Measurements from ENCODE around the gene SNED1.

Gene SNED1

GRCh38 chr2:241033336-241033987, 35.0 kb downstream of the SNED1 start:
- no peaks in the 10 kb centered on the region for H3K9me3 ChIP-seq (ENCODE audit: control insufficient read depth, insufficient read depth, low read length)
- peaks cover 3% of the 10 kb centered on the region for H3K4me1 ChIP-seq (ENCODE audit: control insufficient read depth, insufficient read depth, low read length)
- no peak overlapping the region for H3K9ac ChIP-seq (ENCODE audit: low read depth, low read length)
- no peaks in the 10 kb centered on the region for H3K36me3 ChIP-seq (ENCODE audit: control insufficient read depth, insufficient read depth, low read length)
- H3K27me3 ChIP-seq (ENCODE audit: control insufficient read depth, insufficient read depth, low read length), result peaks cover 11% of the 10 kb centered on the region
- no peak overlapping the region for H3K4me3 ChIP-seq (ENCODE audit: low read depth, low read length)

- H3K4me3 ChIP-seq (ENCODE audit: low read depth, low read length), result no peak overlapping the region
- H3K4me1 ChIP-seq (ENCODE audit: control insufficient read depth, insufficient read depth, low read length), result peaks cover 3% of the 10 kb centered on the region
- H3K36me3 ChIP-seq (ENCODE audit: control insufficient read depth, insufficient read depth, low read length), result no peaks in the 10 kb centered on the region
Measured at GRCh38 chr2:241033994-241034393, 35.6 kb downstream of the SNED1 start.

DNA sequence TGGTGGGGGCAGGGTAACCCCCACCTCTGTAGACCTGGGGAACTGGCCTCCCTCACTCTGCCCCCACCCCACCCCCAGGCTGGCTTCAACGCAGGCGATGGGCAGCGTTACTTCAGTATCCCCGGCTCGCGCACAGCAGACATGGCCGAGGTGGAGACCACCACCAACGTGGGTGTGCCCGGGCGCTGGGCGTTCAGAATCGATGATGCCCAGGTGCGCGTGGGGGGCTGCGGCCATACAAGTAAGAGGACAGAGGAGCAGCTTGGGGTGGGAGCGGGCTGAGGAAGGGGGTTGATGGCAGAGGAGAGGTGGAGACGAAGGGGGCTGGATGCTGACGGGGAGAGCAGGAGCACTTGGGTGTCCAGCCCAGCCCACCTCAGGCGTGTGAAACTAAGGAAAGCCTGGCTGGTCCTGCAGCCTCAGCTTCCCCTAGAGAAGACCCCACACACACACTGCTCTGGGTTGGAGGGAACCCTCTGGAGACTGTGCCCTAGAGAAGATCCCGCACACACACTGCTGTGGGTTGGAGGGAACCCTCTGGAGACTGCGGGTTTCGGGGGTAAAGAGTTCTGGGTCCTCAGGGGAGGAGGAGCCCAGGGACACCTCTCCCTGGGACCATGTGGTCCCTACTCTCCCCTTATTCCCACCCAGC, 36.2 kb downstream of the SNED1 start:
- Histone ChIP-seq H3K36me3 (ENCODE audit: control insufficient read depth, insufficient read depth, low read length) (no peaks in the 10 kb centered on the region), H3K4me3 (ENCODE audit: low read depth, low read length) (no peak overlapping the region), H3K9me3 (ENCODE audit: control insufficient read depth, insufficient read depth, low read length) (no peaks in the 10 kb centered on the region), H3K27me3 (ENCODE audit: control insufficient read depth, insufficient read depth, low read length) (peaks cover 11% of the 10 kb centered on the region), H3K4me1 (ENCODE audit: control insufficient read depth, insufficient read depth, low read length) (peaks cover 3% of the 10 kb centered on the region), H3K9ac (ENCODE audit: low read depth, low read length) (peak overlapping the region; percentile 24)

More at GRCh38 chr2:241033994-241034393, 35.6 kb downstream of the SNED1 start:
- H3K27me3 ChIP-seq (ENCODE audit: control insufficient read depth, insufficient read depth, low read length), result peaks cover 11% of the 10 kb centered on the region
- no peak overlapping the region for H3K9ac ChIP-seq (ENCODE audit: low read depth, low read length)
- no peaks in the 10 kb centered on the region for H3K9me3 ChIP-seq (ENCODE audit: control insufficient read depth, insufficient read depth, low read length)

DNA sequence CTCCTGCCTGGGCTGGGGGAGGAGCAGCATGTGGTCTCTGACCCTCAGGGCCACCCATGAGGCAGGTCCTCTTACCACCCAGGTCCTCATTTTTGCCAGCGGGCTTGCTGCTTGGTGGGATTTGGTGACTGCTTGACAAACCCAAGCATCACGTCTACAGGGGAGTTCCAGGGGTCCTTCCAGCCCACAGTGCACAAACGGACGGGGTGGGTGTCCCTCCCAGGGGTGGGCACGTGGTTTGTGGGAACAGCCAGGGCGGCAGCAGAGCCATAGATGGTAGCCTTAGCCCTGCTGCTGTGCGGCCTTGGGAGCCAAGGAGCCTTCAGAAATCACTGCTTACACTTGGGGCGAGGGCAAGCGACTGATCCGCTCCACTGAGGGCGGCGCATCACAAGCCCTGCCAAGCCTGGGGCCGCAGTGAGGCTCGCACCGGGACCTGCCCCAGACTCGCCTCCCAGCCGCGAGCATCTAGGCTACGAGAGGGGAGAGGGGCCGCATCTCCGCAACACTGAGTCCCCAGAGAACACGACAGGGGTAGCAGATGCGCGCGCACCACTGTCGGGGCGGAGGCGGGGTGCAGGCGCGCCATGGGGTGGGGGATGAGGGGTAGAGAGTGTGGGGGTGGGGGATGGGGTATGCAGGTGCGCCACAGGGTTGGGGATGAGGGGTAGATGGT, 36.9 kb downstream of the SNED1 start:
- Histone ChIP-seq H3K4me1 (ENCODE audit: control insufficient read depth, insufficient read depth, low read length) (peaks cover 3% of the 10 kb centered on the region), H3K27me3 (ENCODE audit: control insufficient read depth, insufficient read depth, low read length) (peaks cover 11% of the 10 kb centered on the region), H3K9me3 (ENCODE audit: control insufficient read depth, insufficient read depth, low read length) (no peaks in the 10 kb centered on the region), H3K9ac (ENCODE audit: low read depth, low read length) (peak overlapping the region; percentile 24), H3K4me3 (ENCODE audit: low read depth, low read length) (peak overlapping the region; percentile 41), H3K36me3 (ENCODE audit: control insufficient read depth, insufficient read depth, low read length) (no peaks in the 10 kb centered on the region)

GRCh38 chr2:241035818-241036396, 37.5 kb downstream of the SNED1 start:
- no peaks in the 10 kb centered on the region for H3K9me3 ChIP-seq (ENCODE audit: control insufficient read depth, insufficient read depth, low read length)
- no peaks in the 10 kb centered on the region for H3K36me3 ChIP-seq (ENCODE audit: control insufficient read depth, insufficient read depth, low read length)
- no peak overlapping the region for H3K9ac ChIP-seq (ENCODE audit: low read depth, low read length)
- H3K4me3 ChIP-seq (ENCODE audit: low read depth, low read length), result peak overlapping the region; percentile 66
- peaks cover 3% of the 10 kb centered on the region for H3K4me1 ChIP-seq (ENCODE audit: control insufficient read depth, insufficient read depth, low read length)
- H3K27me3 ChIP-seq (ENCODE audit: control insufficient read depth, insufficient read depth, low read length), result peaks cover 11% of the 10 kb centered on the region

GRCh38 chr2:241036397-241036963, 38.1 kb downstream of the SNED1 start:
- no peak overlapping the region for H3K9ac ChIP-seq (ENCODE audit: low read depth, low read length)
- H3K4me1 ChIP-seq (ENCODE audit: control insufficient read depth, insufficient read depth, low read length), result peaks cover 3% of the 10 kb centered on the region
- no peaks in the 10 kb centered on the region for H3K9me3 ChIP-seq (ENCODE audit: control insufficient read depth, insufficient read depth, low read length)
- no peaks in the 10 kb centered on the region for H3K36me3 ChIP-seq (ENCODE audit: control insufficient read depth, insufficient read depth, low read length)
- H3K4me3 ChIP-seq (ENCODE audit: low read depth, low read length), result peak overlapping the region; percentile 66
- peaks cover 11% of the 10 kb centered on the region for H3K27me3 ChIP-seq (ENCODE audit: control insufficient read depth, insufficient read depth, low read length)

- peak overlapping the region; percentile 66 for H3K4me3 ChIP-seq (ENCODE audit: low read depth, low read length)
- H3K4me1 ChIP-seq (ENCODE audit: control insufficient read depth, insufficient read depth, low read length), result peaks cover 3% of the 10 kb centered on the region
Measured at GRCh38 chr2:241036964-241037421, 38.6 kb downstream of the SNED1 start.

DNA sequence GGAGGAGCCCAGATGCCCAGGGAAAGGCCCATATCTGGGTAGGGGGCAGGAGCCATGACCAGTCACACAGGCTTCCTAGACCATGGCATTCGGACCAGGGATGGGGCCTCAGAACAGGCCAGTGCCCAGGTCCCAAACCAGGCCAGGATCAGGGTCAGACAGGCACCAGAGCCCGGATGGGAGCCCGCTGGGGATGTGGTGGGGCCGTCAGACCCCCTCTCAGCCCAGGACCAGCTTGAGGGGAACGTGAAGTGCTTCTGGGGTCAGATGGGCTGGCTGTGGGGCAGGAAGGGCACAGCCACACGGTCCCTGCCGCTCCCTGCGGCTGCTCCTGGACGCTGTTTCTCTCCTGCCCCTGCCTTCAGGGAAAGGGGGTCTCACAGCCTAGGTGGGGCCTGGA, 39.1 kb downstream of the SNED1 start:
- Histone ChIP-seq H3K36me3 (ENCODE audit: control insufficient read depth, insufficient read depth, low read length) (no peaks in the 10 kb centered on the region), H3K9me3 (ENCODE audit: control insufficient read depth, insufficient read depth, low read length) (no peaks in the 10 kb centered on the region), H3K4me3 (ENCODE audit: low read depth, low read length) (peak overlapping the region; percentile 66), H3K27me3 (ENCODE audit: control insufficient read depth, insufficient read depth, low read length) (peaks cover 11% of the 10 kb centered on the region), H3K4me1 (ENCODE audit: control insufficient read depth, insufficient read depth, low read length) (peaks cover 3% of the 10 kb centered on the region), H3K9ac (ENCODE audit: low read depth, low read length) (no peak overlapping the region)

More at GRCh38 chr2:241036964-241037421, 38.6 kb downstream of the SNED1 start:
- no peaks in the 10 kb centered on the region for H3K36me3 ChIP-seq (ENCODE audit: control insufficient read depth, insufficient read depth, low read length)
- no peak overlapping the region for H3K9ac ChIP-seq (ENCODE audit: low read depth, low read length)
- peaks cover 11% of the 10 kb centered on the region for H3K27me3 ChIP-seq (ENCODE audit: control insufficient read depth, insufficient read depth, low read length)
- H3K9me3 ChIP-seq (ENCODE audit: control insufficient read depth, insufficient read depth, low read length), result no peaks in the 10 kb centered on the region

DNA sequence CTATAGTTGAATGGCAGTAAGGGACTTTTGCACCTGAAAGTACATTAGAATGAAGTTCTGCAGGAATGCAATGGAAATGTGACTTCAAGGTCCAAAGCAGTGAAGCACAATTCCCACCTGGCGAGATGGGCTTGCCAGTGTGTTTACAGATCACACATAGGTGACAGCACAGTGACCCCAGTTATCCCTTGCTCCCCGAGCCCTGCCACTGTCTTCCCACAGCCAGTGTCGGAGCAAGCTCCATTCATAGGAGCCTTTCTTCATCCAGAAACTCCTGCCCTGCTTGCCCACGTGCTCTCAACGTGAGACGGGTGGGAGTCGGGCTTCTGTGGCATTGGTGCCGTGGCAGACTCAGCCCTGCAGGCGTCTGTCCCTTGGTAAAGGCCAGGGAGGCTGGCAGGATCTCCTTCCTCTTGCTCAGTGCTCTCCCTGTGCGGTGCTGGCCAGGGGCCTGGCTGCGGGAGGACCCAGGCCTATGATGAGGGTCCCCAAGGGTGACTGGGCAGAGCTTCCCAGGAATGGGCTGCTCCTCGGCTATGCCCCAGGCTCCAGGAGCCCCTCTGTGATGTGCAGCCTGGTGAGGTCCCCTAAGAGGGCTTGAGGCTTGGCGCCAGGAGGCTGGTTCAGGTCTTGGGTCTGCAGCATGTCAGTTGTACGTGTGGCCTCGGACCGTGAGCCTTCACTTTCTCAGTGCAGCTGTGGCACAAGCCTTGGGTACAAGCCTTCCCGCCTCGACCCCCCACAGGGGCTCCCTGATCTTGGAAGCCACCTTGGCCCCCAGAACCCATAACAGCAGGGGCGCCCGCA, 40.2 kb downstream of the SNED1 start:
- Histone ChIP-seq H3K4me1 (ENCODE audit: control insufficient read depth, insufficient read depth, low read length) (peaks cover 3% of the 10 kb centered on the region), H3K27me3 (ENCODE audit: control insufficient read depth, insufficient read depth, low read length) (peaks cover 11% of the 10 kb centered on the region), H3K9ac (ENCODE audit: low read depth, low read length) (no peak overlapping the region), H3K4me3 (ENCODE audit: low read depth, low read length) (no peak overlapping the region), H3K9me3 (ENCODE audit: control insufficient read depth, insufficient read depth, low read length) (no peaks in the 10 kb centered on the region), H3K36me3 (ENCODE audit: control insufficient read depth, insufficient read depth, low read length) (no peaks in the 10 kb centered on the region)

DNA sequence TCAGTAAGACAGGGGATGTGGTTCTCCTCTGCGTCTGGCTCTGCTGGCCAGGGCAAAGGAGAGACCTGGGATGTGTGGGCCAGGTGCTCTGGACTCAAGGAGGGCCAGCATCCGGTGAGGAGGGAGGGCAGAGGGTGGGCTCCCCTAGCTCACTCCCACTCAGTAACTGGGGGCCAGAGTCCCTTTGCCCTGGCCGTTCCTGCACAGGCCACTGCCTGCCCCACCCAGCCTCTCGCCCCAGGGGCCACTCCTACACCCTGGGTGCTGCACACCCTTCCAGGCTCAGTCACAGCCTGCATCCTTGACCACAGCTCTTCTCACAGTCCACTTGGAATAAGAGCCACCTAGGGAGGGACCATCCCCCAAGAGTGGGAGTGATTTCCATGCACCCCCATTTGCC, 41.0 kb downstream of the SNED1 start:
- Histone ChIP-seq H3K36me3 (ENCODE audit: control insufficient read depth, insufficient read depth, low read length) (no peaks in the 10 kb centered on the region), H3K9ac (ENCODE audit: low read depth, low read length) (no peak overlapping the region), H3K9me3 (ENCODE audit: control insufficient read depth, insufficient read depth, low read length) (no peaks in the 10 kb centered on the region), H3K4me1 (ENCODE audit: control insufficient read depth, insufficient read depth, low read length) (peaks cover 3% of the 10 kb centered on the region), H3K27me3 (ENCODE audit: control insufficient read depth, insufficient read depth, low read length) (peaks cover 11% of the 10 kb centered on the region), H3K4me3 (ENCODE audit: low read depth, low read length) (no peak overlapping the region)
